NB4 (cell line): ENCODE data around the gene ZFAND3.

Source experiments
- DNase-seq: peaks from one replicate; pipeline ENCODE4 v3.0.0; 2010; ENCODE audit warnings: low read depth
- H3K4me3 ChIP-seq: one replicate; pipeline ENCODE4 v1.5.1; 2011; ENCODE audit warnings: mild to moderate bottlenecking, low read depth, low read length, moderate library complexity
- MYC ChIP-seq: IDR thresholded peaks from 2 replicates; pipeline ENCODE4 v1.6.1; 2011; ENCODE audit warnings: low read depth, low read length
- POLR2A ChIP-seq: IDR thresholded peaks from 2 replicates; pipeline ENCODE4 v1.6.1; 2011; ENCODE audit warnings: mild to moderate bottlenecking; ENCODE audit not compliant: insufficient read length; ENCODE audit errors: extremely low read depth
- TF ChIP-seq, protein P1 (sequence below): IDR thresholded peaks from 2 replicates; pipeline ENCODE4 v1.6.1; 2011; ENCODE audit warnings: low read depth, low read length
- TF ChIP-seq, protein P2 (sequence below): IDR thresholded peaks from one replicate; pipeline ENCODE4 v1.5.1; 2012; ENCODE audit warnings: low read depth, low read length

The ZFAND3 gene

DNA sequence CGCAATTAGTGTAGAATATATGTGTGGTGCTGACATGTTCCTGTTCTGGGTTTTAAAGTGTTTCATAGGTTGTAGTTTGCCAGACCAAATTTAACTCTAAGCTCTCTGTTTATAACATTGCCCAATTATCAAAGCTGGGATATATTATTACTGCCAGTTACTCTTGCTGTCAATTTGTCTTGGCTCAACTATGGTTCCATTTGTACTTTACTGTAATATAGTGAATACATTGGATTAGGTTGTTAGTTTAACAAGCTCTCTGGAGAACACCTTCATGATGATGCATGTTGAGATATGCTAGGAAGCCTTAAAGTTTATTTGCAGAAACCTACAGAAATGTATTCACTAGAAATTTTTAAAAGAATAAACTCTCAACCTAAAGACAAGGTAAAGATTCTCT is 259.6 kb downstream of the ZFAND3 start:
- TF ChIP-seq MYC (no peak), POLR2A (no peak)
- TF ChIP-seq, protein P1, sequence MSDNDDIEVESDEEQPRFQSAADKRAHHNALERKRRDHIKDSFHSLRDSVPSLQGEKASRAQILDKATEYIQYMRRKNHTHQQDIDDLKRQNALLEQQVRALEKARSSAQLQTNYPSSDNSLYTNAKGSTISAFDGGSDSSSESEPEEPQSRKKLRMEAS = no peak
- TF ChIP-seq, protein P2, sequence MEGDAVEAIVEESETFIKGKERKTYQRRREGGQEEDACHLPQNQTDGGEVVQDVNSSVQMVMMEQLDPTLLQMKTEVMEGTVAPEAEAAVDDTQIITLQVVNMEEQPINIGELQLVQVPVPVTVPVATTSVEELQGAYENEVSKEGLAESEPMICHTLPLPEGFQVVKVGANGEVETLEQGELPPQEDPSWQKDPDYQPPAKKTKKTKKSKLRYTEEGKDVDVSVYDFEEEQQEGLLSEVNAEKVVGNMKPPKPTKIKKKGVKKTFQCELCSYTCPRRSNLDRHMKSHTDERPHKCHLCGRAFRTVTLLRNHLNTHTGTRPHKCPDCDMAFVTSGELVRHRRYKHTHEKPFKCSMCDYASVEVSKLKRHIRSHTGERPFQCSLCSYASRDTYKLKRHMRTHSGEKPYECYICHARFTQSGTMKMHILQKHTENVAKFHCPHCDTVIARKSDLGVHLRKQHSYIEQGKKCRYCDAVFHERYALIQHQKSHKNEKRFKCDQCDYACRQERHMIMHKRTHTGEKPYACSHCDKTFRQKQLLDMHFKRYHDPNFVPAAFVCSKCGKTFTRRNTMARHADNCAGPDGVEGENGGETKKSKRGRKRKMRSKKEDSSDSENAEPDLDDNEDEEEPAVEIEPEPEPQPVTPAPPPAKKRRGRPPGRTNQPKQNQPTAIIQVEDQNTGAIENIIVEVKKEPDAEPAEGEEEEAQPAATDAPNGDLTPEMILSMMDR = no peak

DNA sequence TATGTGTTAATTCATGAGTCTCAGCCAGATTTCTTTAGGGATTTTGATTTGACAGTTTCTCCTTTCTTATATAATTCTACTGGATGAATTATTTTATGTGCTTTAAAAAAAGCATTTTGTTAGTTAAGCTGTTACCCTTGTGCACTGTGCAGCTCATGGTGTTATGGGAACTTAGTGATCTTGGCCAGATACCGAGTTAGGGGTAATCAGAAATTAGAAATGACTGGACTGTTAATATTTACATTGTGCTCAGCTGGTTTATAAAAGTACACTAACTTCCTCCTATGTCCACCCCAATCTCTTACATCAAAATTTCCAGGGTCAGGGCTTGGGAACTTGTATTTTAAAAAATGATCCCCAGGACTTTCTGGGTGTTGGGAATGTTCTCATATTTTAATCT is 260.0 kb downstream of the ZFAND3 start:
- no peak for DNase-seq
- no peak overlapping the region for H3K4me3 ChIP-seq
- TF ChIP-seq POLR2A (no peak), MYC (no peak)
- TF ChIP-seq, protein P1 = no peak
- TF ChIP-seq, protein P2 = no peak

More for the DNA sequence above, 259.6 kb downstream of the ZFAND3 start:
- H3K4me3 ChIP-seq = no peak overlapping the region
- no peak for DNase-seq

DNA sequence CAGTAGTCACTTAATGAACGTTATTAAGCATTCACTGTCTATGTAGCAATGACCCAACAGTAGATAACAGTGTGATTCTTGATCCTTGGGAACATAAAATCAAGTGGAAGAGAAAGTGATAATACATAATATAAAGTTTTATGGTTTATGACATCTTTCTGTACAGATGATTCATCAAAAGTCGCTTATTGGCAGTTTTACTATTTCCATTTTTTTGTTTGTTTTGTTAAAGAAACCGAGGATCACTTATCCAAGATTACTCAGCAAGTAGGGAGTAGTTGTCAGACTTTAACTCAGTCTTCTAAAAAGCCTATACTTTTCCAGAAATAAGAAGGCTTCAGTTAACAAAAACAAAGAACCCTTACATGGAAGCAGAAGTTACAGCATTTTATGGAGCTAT is 260.8 kb downstream of the ZFAND3 start:
- TF ChIP-seq MYC = no peak
- no peak for TF ChIP-seq POLR2A
- TF ChIP-seq, protein P1 = no peak
- TF ChIP-seq, protein P2 = no peak
- no peak for DNase-seq
- no peak overlapping the region for H3K4me3 ChIP-seq

DNA sequence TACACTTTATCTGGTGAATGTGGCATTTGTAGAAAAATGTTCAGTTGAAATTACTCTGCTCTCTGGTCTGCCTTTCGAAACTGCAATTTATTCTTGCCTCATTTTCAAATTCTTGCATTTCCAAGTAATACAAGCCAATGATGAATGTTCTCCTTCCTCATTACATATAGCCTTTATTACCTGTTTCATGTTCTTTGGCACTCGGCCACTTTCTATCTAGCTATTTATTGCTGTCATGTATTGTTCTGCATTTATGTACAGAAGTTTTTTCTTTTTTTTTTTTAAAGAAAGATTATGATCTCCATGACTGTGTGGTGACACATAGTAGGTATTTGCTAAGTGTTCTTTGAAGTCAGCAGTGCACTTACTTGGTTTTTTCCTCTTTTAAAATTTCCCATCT is 261.4 kb downstream of the ZFAND3 start:
- TF ChIP-seq, protein P2 = no peak
- TF ChIP-seq, protein P1 = no peak
- no peak for TF ChIP-seq MYC
- TF ChIP-seq POLR2A = no peak
- no peak overlapping the region for H3K4me3 ChIP-seq
- DNase-seq = no peak

DNA sequence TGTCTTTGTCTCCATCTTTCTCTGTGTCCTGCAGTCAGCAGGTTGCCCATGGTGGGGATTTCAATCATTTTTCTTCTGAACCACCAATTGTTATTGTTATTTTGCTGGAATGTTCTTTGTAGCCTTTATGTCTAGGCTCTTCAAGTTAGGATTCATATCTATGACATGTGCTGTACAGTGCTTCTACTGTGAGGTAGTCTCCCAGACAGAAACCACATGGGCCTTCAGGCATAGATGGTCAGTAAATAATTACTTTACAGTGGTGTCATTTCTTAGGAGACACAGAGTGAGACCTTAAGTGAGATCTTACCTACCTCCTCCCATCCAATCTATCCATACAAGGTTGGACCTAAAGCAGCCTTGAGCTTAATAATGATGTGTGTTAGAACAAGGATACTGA is 265.5 kb downstream of the ZFAND3 start:
- H3K4me3 ChIP-seq = no peak overlapping the region
- no peak for DNase-seq
- TF ChIP-seq POLR2A (no peak), MYC (no peak)
- TF ChIP-seq, protein P2 = no peak
- TF ChIP-seq, protein P1 = no peak

DNA sequence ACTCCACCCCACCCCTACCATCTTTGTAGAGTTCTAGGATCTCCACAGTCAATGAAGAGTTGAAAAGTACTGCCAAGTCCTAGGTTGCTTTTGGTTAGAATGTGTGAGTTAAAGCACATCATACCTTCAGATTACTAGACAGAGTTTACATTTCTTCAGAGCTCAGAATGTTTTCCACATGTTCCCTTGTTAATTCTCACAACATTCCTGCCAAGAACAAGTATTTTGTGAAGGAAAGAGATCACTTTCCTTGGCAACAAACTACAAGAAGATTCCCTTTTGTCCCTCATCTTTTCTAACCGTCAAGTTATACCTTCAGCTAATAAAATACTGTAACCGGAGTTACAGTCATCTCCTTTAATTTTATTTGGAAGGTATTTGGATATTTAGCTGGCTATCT is 266.8 kb downstream of the ZFAND3 start:
- no peak for DNase-seq
- no peak for TF ChIP-seq MYC
- TF ChIP-seq, protein P2 = no peak

More for the DNA sequence above, 266.8 kb downstream of the ZFAND3 start:
- H3K4me3 ChIP-seq = no peak overlapping the region
